ENCODE data around the gene WDR72. TPM values are rescaled to one million over a fixed set of nuclear protein-coding genes. Genes with fewer than 3 reads are reported as not detected.

The WDR72 gene
- total RNA-seq, 2 experiments from 2014 or later: not detected

DNA sequence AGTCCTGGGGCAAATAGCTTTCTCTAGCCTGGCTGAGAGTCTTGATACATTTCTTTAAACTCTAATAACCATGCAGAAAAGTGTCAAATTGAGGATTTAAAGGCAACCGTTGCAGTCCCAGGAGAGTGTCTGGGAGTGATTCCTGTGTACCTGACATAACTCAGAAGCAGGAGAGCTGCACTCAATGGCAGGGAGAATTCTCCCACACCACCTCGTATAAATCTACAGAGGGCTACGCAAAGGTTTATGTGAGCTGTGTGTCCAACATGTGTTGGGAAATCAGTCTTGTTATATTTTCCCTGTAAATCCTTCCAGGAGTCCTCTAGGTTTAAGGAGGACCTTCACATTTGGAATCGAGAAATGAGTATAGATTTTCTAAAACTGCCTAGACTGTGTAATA lies 192.6 kb downstream of the WDR72 start:
- H3K9me3 Mint-ChIP-seq: peaks cover 3% of the 10 kb centered on the region
- POLR2A ChIA-PET: no interaction called here
- DNase-seq (no peak), ATAC-seq (no peak)
- H3K27ac Mint-ChIP-seq: no peak overlapping the region
- intact Hi-C loops (cut with micrococcal nuclease): no loop called here
- H3K4me3 Mint-ChIP-seq: no peak overlapping the region
- TF ChIP-seq, protein P1, sequence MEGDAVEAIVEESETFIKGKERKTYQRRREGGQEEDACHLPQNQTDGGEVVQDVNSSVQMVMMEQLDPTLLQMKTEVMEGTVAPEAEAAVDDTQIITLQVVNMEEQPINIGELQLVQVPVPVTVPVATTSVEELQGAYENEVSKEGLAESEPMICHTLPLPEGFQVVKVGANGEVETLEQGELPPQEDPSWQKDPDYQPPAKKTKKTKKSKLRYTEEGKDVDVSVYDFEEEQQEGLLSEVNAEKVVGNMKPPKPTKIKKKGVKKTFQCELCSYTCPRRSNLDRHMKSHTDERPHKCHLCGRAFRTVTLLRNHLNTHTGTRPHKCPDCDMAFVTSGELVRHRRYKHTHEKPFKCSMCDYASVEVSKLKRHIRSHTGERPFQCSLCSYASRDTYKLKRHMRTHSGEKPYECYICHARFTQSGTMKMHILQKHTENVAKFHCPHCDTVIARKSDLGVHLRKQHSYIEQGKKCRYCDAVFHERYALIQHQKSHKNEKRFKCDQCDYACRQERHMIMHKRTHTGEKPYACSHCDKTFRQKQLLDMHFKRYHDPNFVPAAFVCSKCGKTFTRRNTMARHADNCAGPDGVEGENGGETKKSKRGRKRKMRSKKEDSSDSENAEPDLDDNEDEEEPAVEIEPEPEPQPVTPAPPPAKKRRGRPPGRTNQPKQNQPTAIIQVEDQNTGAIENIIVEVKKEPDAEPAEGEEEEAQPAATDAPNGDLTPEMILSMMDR (IDR thresholded peaks at IDR 0.05): no peak
- no peaks in the 10 kb centered on the region for H3K4me1 Mint-ChIP-seq (ENCODE audit: low read depth)
- H3K27me3 Mint-ChIP-seq: no peaks in the 10 kb centered on the region
- CTCF ChIA-PET: no interaction called here
- no peaks in the 10 kb centered on the region for H3K36me3 Mint-ChIP-seq (ENCODE audit: low read depth)

DNA sequence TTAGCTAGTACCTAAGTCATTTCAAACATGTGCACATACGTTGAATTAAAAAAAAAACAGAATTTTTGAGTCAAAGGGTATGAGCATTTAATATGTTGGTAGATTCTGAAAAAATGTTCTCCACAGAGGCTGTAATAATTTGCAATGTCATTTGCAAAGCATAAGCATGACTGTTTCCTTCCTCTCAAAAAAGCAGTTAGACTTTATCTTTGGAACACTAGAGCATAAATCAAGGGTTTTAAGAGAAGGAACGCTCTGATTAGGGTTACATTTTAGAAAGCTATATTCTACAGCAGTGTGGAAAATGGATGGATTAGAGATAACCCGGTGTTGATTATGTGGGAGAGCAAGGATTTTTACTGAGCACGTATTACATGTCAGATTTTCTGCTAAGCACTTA lies 193.7 kb downstream of the WDR72 start:
- intact Hi-C loops (cut with micrococcal nuclease): no loop called here
- H3K27me3 Mint-ChIP-seq: no peaks in the 10 kb centered on the region
- peaks cover 3% of the 10 kb centered on the region for H3K9me3 Mint-ChIP-seq
- no peak overlapping the region for H3K27ac Mint-ChIP-seq
- no peak for ATAC-seq
- no peaks in the 10 kb centered on the region for H3K36me3 Mint-ChIP-seq (ENCODE audit: low read depth)
- ChIA-PET CTCF (no interaction called here), POLR2A (no interaction called here)
- no peak for DNase-seq
- H3K4me3 Mint-ChIP-seq: no peak overlapping the region
- TF ChIP-seq, protein P1 (IDR thresholded peaks at IDR 0.05): no peak
- no peaks in the 10 kb centered on the region for H3K4me1 Mint-ChIP-seq (ENCODE audit: low read depth)

DNA sequence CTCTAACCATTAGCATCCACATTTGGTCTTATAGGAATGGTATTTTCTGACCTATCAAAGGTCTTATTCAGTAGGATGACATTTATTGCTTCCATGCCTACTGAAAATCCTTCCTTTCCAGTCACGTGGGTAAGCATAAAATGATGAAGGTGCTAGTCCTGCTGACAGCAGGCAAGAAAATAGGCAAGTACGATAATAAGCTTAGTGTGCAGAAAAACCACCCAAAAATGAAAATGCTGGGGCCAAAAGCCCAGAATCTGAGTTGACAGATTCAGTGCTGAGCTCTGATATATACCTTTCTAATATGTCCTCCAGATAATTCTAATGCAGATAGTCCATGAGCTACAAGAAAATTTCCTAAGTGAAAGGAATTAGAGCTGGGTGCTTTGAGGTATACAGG lies 194.8 kb downstream of the WDR72 start:
- intact Hi-C loops (cut with micrococcal nuclease): no loop called here
- POLR2A ChIA-PET: no interaction called here
- no peak overlapping the region for H3K4me3 Mint-ChIP-seq
- ATAC-seq: no peak
- TF ChIP-seq, protein P1 (IDR thresholded peaks at IDR 0.05): no peak
- CTCF ChIA-PET: no interaction called here
- no peak for DNase-seq
- H3K36me3 Mint-ChIP-seq (ENCODE audit: low read depth): no peaks in the 10 kb centered on the region
- H3K9me3 Mint-ChIP-seq: no peaks in the 10 kb centered on the region
- no peak overlapping the region for H3K27ac Mint-ChIP-seq
- no peaks in the 10 kb centered on the region for H3K4me1 Mint-ChIP-seq (ENCODE audit: low read depth)
- H3K27me3 Mint-ChIP-seq: no peaks in the 10 kb centered on the region

DNA sequence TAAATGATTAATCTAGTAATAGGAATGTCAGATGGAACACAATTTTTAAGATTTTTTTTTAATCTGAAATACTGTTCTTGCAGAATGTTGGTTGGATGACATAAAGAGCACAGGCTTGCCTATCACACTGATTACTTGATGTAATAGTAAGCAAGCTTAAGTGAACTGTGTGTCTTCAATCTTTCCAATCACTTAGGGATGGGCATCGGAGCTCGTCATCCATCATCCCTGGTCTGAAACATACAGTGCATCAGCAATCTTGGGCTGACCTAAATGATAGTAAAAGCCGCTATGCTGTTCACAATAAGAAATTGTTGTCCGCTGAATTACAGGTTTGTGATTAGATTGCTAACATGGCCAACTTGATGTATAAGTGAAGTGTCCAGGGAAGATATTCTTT lies 195.8 kb downstream of the WDR72 start:
- ATAC-seq: no peak
- TF ChIP-seq, protein P1 (IDR thresholded peaks at IDR 0.05): no peak
- POLR2A ChIA-PET: no interaction called here
- intact Hi-C loops (cut with micrococcal nuclease): no loop called here
- no peaks in the 10 kb centered on the region for H3K9me3 Mint-ChIP-seq
- no peaks in the 10 kb centered on the region for H3K4me1 Mint-ChIP-seq (ENCODE audit: low read depth)
- H3K27ac Mint-ChIP-seq: no peak overlapping the region
- CTCF ChIA-PET: no interaction called here
- no peak overlapping the region for H3K4me3 Mint-ChIP-seq
- H3K27me3 Mint-ChIP-seq: no peaks in the 10 kb centered on the region
- H3K36me3 Mint-ChIP-seq (ENCODE audit: low read depth): no peaks in the 10 kb centered on the region
- DNase-seq: no peak

DNA sequence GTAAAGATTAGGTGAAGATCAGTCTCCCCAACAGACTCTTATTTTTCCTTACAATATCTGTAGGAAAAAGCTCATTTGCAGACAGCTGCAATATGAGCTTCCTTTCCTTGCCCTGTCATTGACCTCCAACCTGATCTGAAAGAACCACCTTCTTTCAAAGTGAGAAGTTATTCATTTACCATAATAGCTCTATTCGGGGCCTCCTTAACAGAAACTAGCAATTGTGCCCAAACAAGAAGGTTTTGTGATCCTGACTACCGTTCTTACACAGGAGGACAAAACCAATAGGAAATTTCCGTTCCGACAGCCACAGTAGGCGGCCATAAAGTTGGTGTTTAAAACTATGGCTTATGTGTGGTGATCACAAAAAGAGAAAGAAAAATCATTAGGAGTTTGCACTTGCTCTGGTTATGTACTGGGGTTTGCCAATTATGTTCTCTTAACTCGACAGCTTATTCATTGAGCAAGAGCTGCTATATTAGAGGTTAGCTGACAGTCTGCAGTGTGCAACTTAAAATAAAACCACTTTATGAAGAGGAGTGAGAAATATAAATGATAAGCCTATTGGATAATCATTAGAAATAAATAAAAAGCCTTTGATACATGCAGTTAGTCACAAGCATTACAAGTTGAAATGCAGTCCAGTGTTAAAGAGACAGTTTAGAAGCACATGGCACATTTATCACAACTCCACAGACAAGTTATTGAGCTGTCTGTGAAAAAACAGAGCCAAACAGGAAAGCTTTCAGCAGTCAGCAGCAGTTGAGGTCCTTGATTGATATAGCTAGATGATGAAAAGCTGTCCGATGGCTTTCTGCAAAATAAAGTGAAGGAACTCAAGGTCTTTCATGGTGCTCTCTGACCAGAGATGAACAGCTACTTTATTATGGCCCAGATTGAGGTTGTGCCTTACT lies 199.8 kb downstream of the WDR72 start:
- intact Hi-C loops (cut with micrococcal nuclease): no loop called here
- H3K36me3 Mint-ChIP-seq (ENCODE audit: low read depth): no peaks in the 10 kb centered on the region
- ATAC-seq (no peak), DNase-seq (no peak)
- H3K9me3 Mint-ChIP-seq: no peaks in the 10 kb centered on the region
- no peaks in the 10 kb centered on the region for H3K27me3 Mint-ChIP-seq
- TF ChIP-seq, protein P1 (IDR thresholded peaks at IDR 0.05): no peak
- no peaks in the 10 kb centered on the region for H3K4me1 Mint-ChIP-seq (ENCODE audit: low read depth)
- POLR2A ChIA-PET: no interaction called here
- CTCF ChIA-PET: interaction anchor here (1.3 kb wide), 1 partner anchor 36 kb away, joined by 3 read pairs; no protein-coding TSS in a partner anchor
- no peak overlapping the region for H3K27ac Mint-ChIP-seq
- H3K4me3 Mint-ChIP-seq: no peak overlapping the region

Data from activated CD8-positive, alpha-beta T cell treated with anti-CD3 and anti-CD28 coated beads for 36 hours (primary cell).